Activated CD4-positive, alpha-beta T cell treated with anti-CD3 and anti-CD28 coated beads for 36 hours (primary cell): ENCODE measurements around the gene CHCHD6. TPM values are rescaled to one million over a fixed set of nuclear protein-coding genes. Genes with fewer than 3 reads are reported as not detected.

ENCODE experiments used
- ATAC-seq: fragments of 200-7000 bp; cut with Tn5 transposase; one replicate; pipeline ENCODE4 v1.10.0; 2021; ENCODE audit warnings: mild to moderate bottlenecking, moderate library complexity
- CTCF ChIA-PET: fragments of 350-600 bp; sonication (Branson Sonifier 250); formaldehyde crosslinking; loops from one replicate; lab custom pipeline; 2021; ENCODE audit warnings: antibody characterized with exemption; lab: Charles Lee
- POLR2A ChIA-PET: fragments of 350-600 bp; sonication (Branson Sonifier 250); formaldehyde crosslinking; loops from one replicate; lab custom pipeline; 2021; ENCODE audit warnings: antibody characterized with exemption, inconsistent platforms; lab: Charles Lee
- DNase-seq: peaks from one replicate; pipeline ENCODE4 v3.0.0-alpha.2; 2020
- H3K27ac Mint-ChIP-seq: one replicate; pipeline ENCODE4 v1.8.0; 2021; ENCODE audit warnings: mixed read lengths
- H3K27me3 Mint-ChIP-seq: one replicate; pipeline ENCODE4 v1.8.0; 2021; ENCODE audit warnings: mixed read lengths
- H3K36me3 Mint-ChIP-seq: one replicate; pipeline ENCODE4 v1.8.0; 2021; ENCODE audit warnings: low read depth, mixed read lengths
- H3K4me1 Mint-ChIP-seq: one replicate; pipeline ENCODE4 v1.8.0; 2021; ENCODE audit warnings: mixed read lengths
- H3K4me3 Mint-ChIP-seq: one replicate; pipeline ENCODE4 v1.8.0; 2021; ENCODE audit warnings: mild to moderate bottlenecking, moderate library complexity, mixed read lengths
- H3K9me3 Mint-ChIP-seq: one replicate; pipeline ENCODE4 v1.8.0; 2021; ENCODE audit warnings: low read depth, mixed read lengths
- intact Hi-C, 2 experiments: fragments of 100-400 bp; cut with DNase I in 1 of 2; cut with micrococcal nuclease in 1 of 2; formaldehyde crosslinking; loops; one replicate each; pipeline versions ENCODE4 v1.14.2 to v1.15.1; 2022 to 2024; cut with DNase I, micrococcal nuclease
- total RNA-seq, 2 experiments: library from RNA; stranded (reverse); gene quantifications; one replicate each; pipeline ENCODE4 v1.2.3, GENCODE V29; 2021

CHCHD6 gene
- total RNA-seq, 2 experiments from 2014 or later = 17.1 to 17.7 TPM

DNA sequence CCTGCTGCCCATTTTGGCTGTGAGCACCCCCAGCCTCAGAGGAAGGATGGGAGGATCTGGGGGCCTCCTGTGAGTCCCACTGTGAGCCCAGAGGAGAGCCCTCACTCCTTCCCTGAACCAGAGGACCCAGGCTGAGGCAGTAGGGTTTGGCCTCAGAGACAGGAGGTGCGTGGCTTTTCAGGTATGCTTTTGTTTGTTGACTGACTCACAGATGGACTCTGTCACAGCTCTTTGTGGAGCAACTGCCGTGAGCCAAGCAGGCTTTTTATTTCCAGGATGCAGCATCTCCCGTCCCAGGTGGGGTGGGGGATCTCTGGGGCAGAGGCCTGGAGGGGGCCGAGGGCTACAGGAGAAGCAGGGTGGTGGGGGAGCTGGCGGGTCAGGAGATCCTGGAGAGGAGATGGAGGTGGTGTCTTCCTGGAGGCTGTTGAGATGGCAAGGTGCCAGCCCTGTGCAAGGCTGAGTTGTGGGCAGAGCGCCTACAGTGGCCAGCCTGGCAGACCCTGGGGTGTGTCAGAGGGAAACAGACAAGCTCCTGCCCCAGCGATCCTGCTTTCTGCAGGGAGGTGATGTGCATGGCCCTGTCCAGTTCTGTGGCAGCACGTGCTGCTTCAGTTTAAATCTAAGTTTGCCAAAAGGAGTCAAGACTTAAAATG is 302.9 kb downstream of the CHCHD6 start:
- CTCF ChIA-PET = no interaction called here
- Mint-ChIP-seq H3K4me1 (no peaks in the 10 kb centered on the region), H3K27ac (no peak overlapping the region), H3K27me3 (no peaks in the 10 kb centered on the region), H3K4me3 (no peak overlapping the region), H3K9me3 (no peaks in the 10 kb centered on the region), H3K36me3 (no peaks in the 10 kb centered on the region)
- POLR2A ChIA-PET = interaction anchor here (0.6 kb wide), 1 partner anchor 596 kb away, joined by 3 read pairs; no protein-coding TSS in a partner anchor
- DNase-seq (no peak), ATAC-seq (no peak)
- intact Hi-C loops = no loop called here

DNA sequence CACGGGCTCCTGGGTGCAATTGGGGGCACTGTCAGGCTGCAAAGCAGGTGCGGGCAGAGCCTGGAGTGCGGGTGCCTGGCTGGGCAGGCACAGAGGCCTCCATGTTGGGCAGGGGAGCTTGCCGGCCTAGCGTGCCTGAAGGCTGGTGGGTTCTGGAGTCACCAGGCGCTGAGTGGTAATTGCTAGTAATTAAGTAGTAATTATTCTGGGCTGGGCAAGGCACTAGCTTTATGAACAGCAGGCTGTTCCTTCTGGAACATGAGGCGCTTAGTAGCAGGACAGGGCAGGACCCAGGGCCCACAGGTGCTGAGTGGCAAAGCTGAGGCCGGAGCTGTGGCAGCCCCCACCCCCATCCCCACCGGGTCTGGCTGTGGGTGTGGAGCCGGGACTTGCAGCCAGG is 304.2 kb downstream of the CHCHD6 start:
- DNase-seq (no peak), ATAC-seq (no peak)
- no peaks in the 10 kb centered on the region for H3K9me3 Mint-ChIP-seq
- H3K36me3 Mint-ChIP-seq = no peaks in the 10 kb centered on the region
- H3K27me3 Mint-ChIP-seq = no peaks in the 10 kb centered on the region
- H3K4me1 Mint-ChIP-seq = no peaks in the 10 kb centered on the region
- intact Hi-C loops = no loop called here
- ChIA-PET CTCF (interaction anchor here (0.5 kb wide), 1 partner anchor 28 kb away, joined by 3 read pairs; no protein-coding TSS in a partner anchor), POLR2A (no interaction called here)
- H3K27ac Mint-ChIP-seq = no peak overlapping the region
- no peak overlapping the region for H3K4me3 Mint-ChIP-seq

DNA sequence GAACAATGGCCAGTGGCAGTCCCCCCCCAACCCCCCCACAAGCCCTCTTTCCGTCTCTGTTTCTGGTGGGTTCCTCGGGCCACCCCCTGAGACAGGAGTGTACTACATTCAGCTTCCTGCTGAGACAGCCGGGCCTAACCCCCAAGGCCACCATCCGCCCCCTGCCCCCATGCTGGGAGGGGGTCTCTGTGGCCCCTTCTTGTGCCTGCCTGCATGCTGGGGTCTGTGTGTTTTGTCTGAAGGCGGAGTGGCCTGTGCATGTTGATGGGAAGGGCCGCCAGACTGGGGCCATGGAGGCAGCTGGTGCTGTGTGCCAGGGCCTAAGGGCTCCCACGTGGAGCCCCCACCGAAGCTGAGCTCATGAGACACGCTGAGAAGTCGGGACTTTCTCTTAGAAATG is 305.5 kb downstream of the CHCHD6 start:
- Mint-ChIP-seq H3K27me3 (no peaks in the 10 kb centered on the region), H3K27ac (no peak overlapping the region), H3K36me3 (no peaks in the 10 kb centered on the region), H3K4me3 (no peak overlapping the region), H3K9me3 (no peaks in the 10 kb centered on the region), H3K4me1 (no peaks in the 10 kb centered on the region)
- DNase-seq (no peak), ATAC-seq (no peak)
- intact Hi-C loops = no loop called here
- ChIA-PET CTCF (interaction anchor here (0.6 to 0.7 kb wide), 2 partner anchors 9 to 398 kb away, joined by 3 read pairs; no protein-coding TSS in a partner anchor), POLR2A (no interaction called here)

Other genes with a start within 250 kb of the CHCHD6 start
- gene ZXDC, start 228.3 kb upstream of the CHCHD6 start, total RNA-seq = 10 to 100 TPM; 21.6 to 23.1 TPM
- gene UROC1, start 186.5 kb upstream of the CHCHD6 start, total RNA-seq = not detected
- gene CHST13, start 180.1 kb upstream of the CHCHD6 start, total RNA-seq = not detected
- not detected for gene C3orf22, start 145.3 kb upstream of the CHCHD6 start, total RNA-seq
- gene TXNRD3, start 49.1 kb upstream of the CHCHD6 start, total RNA-seq = 1 to 10 TPM; 2.5 to 3.5 TPM